Measurements from ENCODE around the gene RTN3.
"Not testable (repeated sequence)": the region's sequence is repeated elsewhere in the genome, so short reads cannot be mapped to it uniquely, and the experiment has no call there.

RTN3 gene

GRCh38 chr11:63769042-63769713 lies 87.9 kb downstream of the RTN3 start:
- peak; percentile 47 for DNase-seq

GRCh38 chr11:63769714-63770455 lies 88.6 kb downstream of the RTN3 start:
- DNase-seq = peak; percentile 80

- DNase-seq = no peak
Observed at GRCh38 chr11:63770763-63771162, 89.5 kb downstream of the RTN3 start.

GRCh38 chr11:63771741-63772318 lies 90.5 kb downstream of the RTN3 start:
- not testable (repeated sequence) for DNase-seq

- no peak for DNase-seq
Observed at GRCh38 chr11:63775191-63775590, 93.9 kb downstream of the RTN3 start.

GRCh38 chr11:63779039-63779438 lies 97.7 kb downstream of the RTN3 start:
- DNase-seq = no peak

- no peak for DNase-seq
Observed at GRCh38 chr11:63782749-63783148, 101.4 kb downstream of the RTN3 start.

- no peak for DNase-seq
Observed at GRCh38 chr11:63783925-63784592, 102.8 kb downstream of the RTN3 start.

GRCh38 chr11:63785823-63786222 lies 104.5 kb downstream of the RTN3 start:
- no peak for DNase-seq

GRCh38 chr11:63791495-63792167 lies 110.3 kb downstream of the RTN3 start:
- DNase-seq = no peak

- no peak for DNase-seq
Observed at GRCh38 chr11:63793161-63793560, 111.9 kb downstream of the RTN3 start.

- no peak for DNase-seq
Observed at GRCh38 chr11:63795066-63795465, 113.8 kb downstream of the RTN3 start.

GRCh38 chr11:63800921-63801320 lies 119.6 kb downstream of the RTN3 start:
- DNase-seq = no peak

GRCh38 chr11:63802637-63803414 lies 121.5 kb downstream of the RTN3 start:
- DNase-seq = no peak

GRCh38 chr11:63804259-63804658 lies 123.0 kb downstream of the RTN3 start:
- no peak for DNase-seq

GRCh38 chr11:63805844-63806415 lies 124.6 kb downstream of the RTN3 start:
- no peak for DNase-seq

Measured in COR-L47 (cell line).